ENCODE data around the gene IRF2BP1. TPM values are rescaled to one million over a fixed set of nuclear protein-coding genes. Genes with fewer than 3 reads are reported as not detected.
"Not testable (repeated sequence)": the region's sequence is repeated elsewhere in the genome, so short reads cannot be mapped to it uniquely, and the experiment has no call there.

Gene IRF2BP1
- total RNA-seq, 1 donor from 2014 or later, result 18.8 TPM

DNA sequence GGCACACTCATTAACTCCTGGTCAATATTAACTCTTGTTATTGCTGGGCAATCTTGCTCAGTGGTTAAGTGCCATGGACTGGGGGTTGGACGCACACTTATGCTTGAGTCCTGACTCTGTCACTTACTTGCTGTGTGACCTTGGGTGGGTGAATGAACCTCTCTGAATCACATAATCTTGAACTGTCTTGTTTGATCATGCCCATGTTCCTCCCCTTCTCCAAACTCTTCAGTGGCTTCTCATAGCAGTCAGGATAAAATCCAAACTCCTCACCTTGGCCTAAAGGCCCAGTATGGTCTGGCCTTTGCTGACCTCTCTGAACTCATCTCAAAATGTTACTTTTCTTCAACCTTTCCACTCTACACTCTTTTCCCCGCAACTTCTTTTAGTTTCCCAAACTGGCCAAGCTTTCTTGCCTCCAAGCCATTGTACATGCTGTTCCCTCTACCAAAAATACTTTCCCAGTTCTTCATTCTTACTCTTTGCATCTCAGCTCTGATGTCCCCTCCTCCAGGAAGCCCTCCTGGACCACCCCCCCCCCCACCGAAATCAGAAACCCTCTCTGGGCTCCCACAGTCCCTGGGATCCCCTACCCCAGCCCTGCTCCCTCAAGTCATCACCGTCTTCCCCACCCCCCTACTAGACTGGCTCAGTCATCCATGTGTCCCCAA is 14.1 kb upstream of the IRF2BP1 start:
- no peaks in the 10 kb centered on the region for H3K27me3 ChIP-seq (ENCODE audit: insufficient read depth, low read length)
- peaks cover 4% of the 10 kb centered on the region for H3K79me2 ChIP-seq (ENCODE audit: insufficient read depth, low read length)
- Mint-ChIP-seq H3K9me3 (ENCODE audit: unreplicated experiment) (no peaks in the 10 kb centered on the region), H3K27me3 (ENCODE audit: low read depth, unreplicated experiment) (peaks cover 2% of the 10 kb centered on the region), H3K4me3 (ENCODE audit: unreplicated experiment) (peak overlapping the region; percentile 81), H3K4me1 (ENCODE audit: low read depth, unreplicated experiment) (peaks cover 5% of the 10 kb centered on the region), H3K36me3 (ENCODE audit: low read depth, unreplicated experiment) (peaks cover 15% of the 10 kb centered on the region), H3K27ac (ENCODE audit: unreplicated experiment) (no peak overlapping the region)
- H3K9me3 ChIP-seq (ENCODE audit: insufficient read depth, low read depth, low read length), result no peaks in the 10 kb centered on the region
- peaks cover 9% of the 10 kb centered on the region for H3K4me1 ChIP-seq (ENCODE audit: insufficient read depth, low read length)
- peaks cover 3% of the 10 kb centered on the region for H3K36me3 ChIP-seq (ENCODE audit: insufficient read depth, low read length)
- FAIRE-seq (no peak), DNase-seq (ENCODE audit: low read depth) (no peak)
- H3K4me2 ChIP-seq (ENCODE audit: low read length), result peak overlapping the region; percentile 100
- peaks cover 14% of the 10 kb centered on the region for H4K20me1 ChIP-seq (ENCODE audit: insufficient read depth, low read length)
- TF ChIP-seq EZH2 (IDR thresholded peaks at IDR 0.05; ENCODE audit: insufficient read depth, low read length) (no peak), CTCF (IDR thresholded peaks at IDR 0.05; ENCODE audit: insufficient read depth, low read depth, low read length) (no peak)
- no peak overlapping the region for H3K9ac ChIP-seq (ENCODE audit: low read length)
- H2AFZ ChIP-seq (ENCODE audit: low read depth, low read length), result no peak overlapping the region
- no peak overlapping the region for H3K27ac ChIP-seq (ENCODE audit: low read depth, low read length)
- no peak overlapping the region for H3K4me3 ChIP-seq (ENCODE audit: insufficient read depth, low read depth, low read length)

DNA sequence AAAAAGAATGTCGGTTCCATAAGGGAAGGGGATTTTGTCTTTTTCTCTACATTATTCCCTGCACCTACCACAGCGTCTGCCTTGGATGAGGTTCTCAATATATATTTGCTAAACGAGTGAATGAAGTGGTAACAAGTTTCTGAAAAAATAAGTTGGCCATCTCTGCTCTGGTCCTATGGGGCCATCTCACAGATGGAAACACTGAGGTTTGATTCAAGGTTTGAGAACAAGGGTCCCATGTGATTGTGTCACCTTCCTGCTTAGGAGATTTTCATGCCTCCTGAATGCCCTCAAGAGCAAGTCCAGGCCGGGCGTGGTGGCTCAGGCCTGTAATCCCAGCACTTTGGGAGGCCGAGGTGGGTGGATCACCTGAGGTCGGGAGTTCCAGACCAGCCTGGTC is 13.3 kb upstream of the IRF2BP1 start:
- peaks cover 15% of the 10 kb centered on the region for H3K36me3 Mint-ChIP-seq (ENCODE audit: low read depth, unreplicated experiment)
- H3K27ac Mint-ChIP-seq (ENCODE audit: unreplicated experiment), result no peak overlapping the region
- Histone ChIP-seq H3K9me3 (ENCODE audit: insufficient read depth, low read depth, low read length) (no peaks in the 10 kb centered on the region), H3K4me2 (ENCODE audit: low read length) (no peak overlapping the region), H3K27me3 (ENCODE audit: insufficient read depth, low read length) (no peaks in the 10 kb centered on the region), H3K27ac (ENCODE audit: low read depth, low read length) (no peak overlapping the region), H3K9ac (ENCODE audit: low read length) (no peak overlapping the region), H4K20me1 (ENCODE audit: insufficient read depth, low read length) (peaks cover 14% of the 10 kb centered on the region), H3K36me3 (ENCODE audit: insufficient read depth, low read length) (peaks cover 3% of the 10 kb centered on the region), H3K79me2 (ENCODE audit: insufficient read depth, low read length) (peaks cover 4% of the 10 kb centered on the region), H3K4me3 (ENCODE audit: insufficient read depth, low read depth, low read length) (no peak overlapping the region), H3K4me1 (ENCODE audit: insufficient read depth, low read length) (peaks cover 9% of the 10 kb centered on the region), H2AFZ (ENCODE audit: low read depth, low read length) (no peak overlapping the region)
- DNase-seq (ENCODE audit: low read depth), result no peak
- FAIRE-seq, result no peak
- H3K9me3 Mint-ChIP-seq (ENCODE audit: unreplicated experiment), result no peaks in the 10 kb centered on the region
- peaks cover 5% of the 10 kb centered on the region for H3K4me1 Mint-ChIP-seq (ENCODE audit: low read depth, unreplicated experiment)
- H3K4me3 Mint-ChIP-seq (ENCODE audit: unreplicated experiment), result no peak overlapping the region
- H3K27me3 Mint-ChIP-seq (ENCODE audit: low read depth, unreplicated experiment), result peaks cover 2% of the 10 kb centered on the region
- TF ChIP-seq EZH2 (IDR thresholded peaks at IDR 0.05; ENCODE audit: insufficient read depth, low read length), result no peak
- TF ChIP-seq CTCF (IDR thresholded peaks at IDR 0.05; ENCODE audit: insufficient read depth, low read depth, low read length), result no peak

- no peak for TF ChIP-seq EZH2 (IDR thresholded peaks at IDR 0.05; ENCODE audit: insufficient read depth, low read length)
- no peak for TF ChIP-seq CTCF (IDR thresholded peaks at IDR 0.05; ENCODE audit: insufficient read depth, low read depth, low read length)
- Mint-ChIP-seq H3K9me3 (ENCODE audit: unreplicated experiment) (no peaks in the 10 kb centered on the region), H3K27ac (ENCODE audit: unreplicated experiment) (no peak overlapping the region)
Measured at GRCh38 chr19:45897261-45897812, 11.4 kb upstream of the IRF2BP1 start.

GRCh38 chr19:45895983-45896599 is 10.2 kb upstream of the IRF2BP1 start:
- H3K27ac Mint-ChIP-seq (ENCODE audit: unreplicated experiment); H3K9ac ChIP-seq (ENCODE audit: low read length); H3K27me3 Mint-ChIP-seq (ENCODE audit: low read depth, unreplicated experiment); H3K4me1 ChIP-seq (ENCODE audit: insufficient read depth, low read length); H3K4me2 ChIP-seq (ENCODE audit: low read length); H3K4me3 Mint-ChIP-seq (ENCODE audit: unreplicated experiment); FAIRE-seq; H3K9me3 ChIP-seq (ENCODE audit: insufficient read depth, low read depth, low read length); DNase-seq (ENCODE audit: low read depth); H3K9me3 Mint-ChIP-seq (ENCODE audit: unreplicated experiment); H3K27me3 ChIP-seq (ENCODE audit: insufficient read depth, low read length); H3K4me3 ChIP-seq (ENCODE audit: insufficient read depth, low read depth, low read length); H2AFZ ChIP-seq (ENCODE audit: low read depth, low read length); H3K36me3 ChIP-seq (ENCODE audit: insufficient read depth, low read length); H3K27ac ChIP-seq (ENCODE audit: low read depth, low read length); H3K79me2 ChIP-seq (ENCODE audit: insufficient read depth, low read length); H3K4me1 Mint-ChIP-seq (ENCODE audit: low read depth, unreplicated experiment): not testable (repeated sequence)
- peaks cover 18% of the 10 kb centered on the region for H3K36me3 Mint-ChIP-seq (ENCODE audit: low read depth, unreplicated experiment)
- H4K20me1 ChIP-seq (ENCODE audit: insufficient read depth, low read length), result peaks cover 14% of the 10 kb centered on the region

More at GRCh38 chr19:45897261-45897812, 11.4 kb upstream of the IRF2BP1 start:
- Histone ChIP-seq H3K4me3 (ENCODE audit: insufficient read depth, low read depth, low read length) (no peak overlapping the region), H4K20me1 (ENCODE audit: insufficient read depth, low read length) (peaks cover 14% of the 10 kb centered on the region), H3K36me3 (ENCODE audit: insufficient read depth, low read length) (peaks cover 3% of the 10 kb centered on the region), H3K79me2 (ENCODE audit: insufficient read depth, low read length) (peaks cover 4% of the 10 kb centered on the region), H2AFZ (ENCODE audit: low read depth, low read length) (no peak overlapping the region), H3K4me2 (ENCODE audit: low read length) (no peak overlapping the region), H3K9ac (ENCODE audit: low read length) (no peak overlapping the region), H3K27ac (ENCODE audit: low read depth, low read length) (no peak overlapping the region), H3K4me1 (ENCODE audit: insufficient read depth, low read length) (peaks cover 9% of the 10 kb centered on the region), H3K27me3 (ENCODE audit: insufficient read depth, low read length) (no peaks in the 10 kb centered on the region), H3K9me3 (ENCODE audit: insufficient read depth, low read depth, low read length) (no peaks in the 10 kb centered on the region)
- Mint-ChIP-seq H3K4me3 (ENCODE audit: unreplicated experiment) (no peak overlapping the region), H3K27me3 (ENCODE audit: low read depth, unreplicated experiment) (no peaks in the 10 kb centered on the region), H3K4me1 (ENCODE audit: low read depth, unreplicated experiment) (peaks cover 5% of the 10 kb centered on the region), H3K36me3 (ENCODE audit: low read depth, unreplicated experiment) (peaks cover 15% of the 10 kb centered on the region)
- FAIRE-seq (no peak), DNase-seq (ENCODE audit: low read depth) (no peak)

Data from astrocyte (in vitro differentiated cells and primary cell).